BE2C (cell line): ENCODE measurements around the gene COL19A1.

Experiments used
- DNase-seq: peaks from one replicate; pipeline ENCODE4 v3.0.0-alpha.2; 2020
- H3K27me3 ChIP-seq: fragments of 250-450 bp; sonication (Bioruptor Pico); 2 replicates; pipeline ENCODE4 v1.5.1; 2020; ENCODE audit warnings: mild to moderate bottlenecking
- H3K36me3 ChIP-seq: fragments of 250-450 bp; sonication (Bioruptor Pico); 2 replicates; pipeline ENCODE4 v1.5.1; 2020; ENCODE audit warnings: mild to moderate bottlenecking
- H3K4me1 ChIP-seq: fragments of 250-450 bp; sonication (Bioruptor Pico); 2 replicates; pipeline ENCODE4 v1.5.1; 2020
- H3K4me3 ChIP-seq: 2 replicates; pipeline ENCODE4 v1.5.1; 2011; ENCODE audit warnings: low read depth, low read length
- H3K9me3 ChIP-seq: fragments of 250-450 bp; sonication (Bioruptor Pico); 2 replicates; pipeline ENCODE4 v1.5.1; 2020
- TF ChIP-seq, protein P1 (sequence below): IDR thresholded peaks from 2 replicates; pipeline ENCODE4 v1.5.1; 2012; ENCODE audit warnings: mild to moderate bottlenecking, low read depth, low read length

Gene COL19A1

GRCh38 chr6:70129341-70129740, 263.0 kb downstream of the COL19A1 start:
- Histone ChIP-seq H3K27me3 (no peaks in the 10 kb centered on the region), H3K36me3 (no peaks in the 10 kb centered on the region), H3K9me3 (no peaks in the 10 kb centered on the region), H3K4me3 (no peak overlapping the region), H3K4me1 (no peaks in the 10 kb centered on the region)
- TF ChIP-seq, protein P1, sequence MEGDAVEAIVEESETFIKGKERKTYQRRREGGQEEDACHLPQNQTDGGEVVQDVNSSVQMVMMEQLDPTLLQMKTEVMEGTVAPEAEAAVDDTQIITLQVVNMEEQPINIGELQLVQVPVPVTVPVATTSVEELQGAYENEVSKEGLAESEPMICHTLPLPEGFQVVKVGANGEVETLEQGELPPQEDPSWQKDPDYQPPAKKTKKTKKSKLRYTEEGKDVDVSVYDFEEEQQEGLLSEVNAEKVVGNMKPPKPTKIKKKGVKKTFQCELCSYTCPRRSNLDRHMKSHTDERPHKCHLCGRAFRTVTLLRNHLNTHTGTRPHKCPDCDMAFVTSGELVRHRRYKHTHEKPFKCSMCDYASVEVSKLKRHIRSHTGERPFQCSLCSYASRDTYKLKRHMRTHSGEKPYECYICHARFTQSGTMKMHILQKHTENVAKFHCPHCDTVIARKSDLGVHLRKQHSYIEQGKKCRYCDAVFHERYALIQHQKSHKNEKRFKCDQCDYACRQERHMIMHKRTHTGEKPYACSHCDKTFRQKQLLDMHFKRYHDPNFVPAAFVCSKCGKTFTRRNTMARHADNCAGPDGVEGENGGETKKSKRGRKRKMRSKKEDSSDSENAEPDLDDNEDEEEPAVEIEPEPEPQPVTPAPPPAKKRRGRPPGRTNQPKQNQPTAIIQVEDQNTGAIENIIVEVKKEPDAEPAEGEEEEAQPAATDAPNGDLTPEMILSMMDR: no peak
- no peak for DNase-seq

- TF ChIP-seq, protein P1: no peak
- no peak overlapping the region for H3K4me3 ChIP-seq
Observed at GRCh38 chr6:70130865-70131264, 264.5 kb downstream of the COL19A1 start.

DNA sequence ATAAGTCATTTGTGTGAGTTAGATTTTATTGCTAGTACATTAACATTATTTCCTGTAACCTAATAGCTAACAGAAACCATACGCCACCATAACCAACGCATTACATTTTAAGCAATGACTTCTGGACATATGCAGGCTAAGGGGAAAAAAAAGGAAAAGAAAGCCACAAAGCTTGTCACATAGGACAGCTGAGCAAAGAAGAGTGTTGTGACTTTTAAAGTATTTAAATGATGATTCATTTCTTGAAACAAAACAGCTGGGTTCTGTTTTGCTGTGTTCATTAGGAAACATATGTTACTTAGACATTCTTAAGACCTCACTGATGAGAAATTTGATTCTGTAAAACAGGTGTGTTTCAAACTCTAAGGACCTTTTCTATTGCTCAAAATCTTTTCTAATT, 265.2 kb downstream of the COL19A1 start:
- H3K27me3 ChIP-seq: no peaks in the 10 kb centered on the region
- H3K4me1 ChIP-seq: no peaks in the 10 kb centered on the region
- no peak overlapping the region for H3K4me3 ChIP-seq
- DNase-seq: no peak
- H3K9me3 ChIP-seq: no peaks in the 10 kb centered on the region
- TF ChIP-seq, protein P1: no peak
- no peaks in the 10 kb centered on the region for H3K36me3 ChIP-seq

More at GRCh38 chr6:70130865-70131264, 264.5 kb downstream of the COL19A1 start:
- Histone ChIP-seq H3K27me3 (no peaks in the 10 kb centered on the region), H3K4me1 (no peaks in the 10 kb centered on the region), H3K36me3 (no peaks in the 10 kb centered on the region), H3K9me3 (no peaks in the 10 kb centered on the region)
- DNase-seq: no peak

DNA sequence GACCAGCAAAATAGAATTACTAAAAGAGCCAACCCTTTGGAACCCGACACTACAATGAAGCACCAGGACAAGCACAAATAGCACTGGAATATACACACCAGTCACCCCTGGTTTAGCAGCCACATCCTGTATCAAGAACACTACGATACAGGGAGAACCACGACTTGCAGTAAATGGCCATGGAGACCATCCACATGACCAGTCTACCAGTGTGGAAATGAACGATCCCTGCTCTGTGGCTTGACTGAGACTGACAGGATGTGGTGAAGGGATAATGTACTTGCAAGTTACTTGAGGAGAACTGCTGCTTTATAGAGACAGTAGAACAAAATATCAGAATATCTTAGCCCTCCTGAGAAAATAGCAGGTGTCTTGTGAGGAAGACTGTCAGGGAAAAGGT, 266.9 kb downstream of the COL19A1 start:
- TF ChIP-seq, protein P1: no peak
- Histone ChIP-seq H3K36me3 (no peaks in the 10 kb centered on the region), H3K4me3 (no peak overlapping the region), H3K27me3 (no peaks in the 10 kb centered on the region), H3K9me3 (no peaks in the 10 kb centered on the region), H3K4me1 (no peaks in the 10 kb centered on the region)
- DNase-seq: no peak

DNA sequence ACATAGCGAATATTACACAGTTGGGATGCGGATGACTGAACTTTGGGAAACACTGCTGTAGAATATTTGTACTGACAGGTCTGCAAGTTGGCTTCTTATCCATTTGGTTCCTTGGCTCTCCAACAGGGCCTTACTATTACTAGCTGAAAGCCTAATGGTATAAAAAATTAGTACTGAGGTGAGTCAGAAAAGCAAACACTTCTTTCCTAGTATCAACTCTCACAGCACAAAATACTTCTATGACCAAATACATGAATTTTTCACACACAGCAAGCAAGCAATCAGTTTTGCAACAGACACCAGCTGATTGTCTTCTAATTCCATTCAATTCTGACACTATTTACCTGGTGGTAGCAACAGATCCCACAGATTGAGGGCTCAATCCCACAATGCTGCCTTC, 268.2 kb downstream of the COL19A1 start:
- H3K4me3 ChIP-seq: no peak overlapping the region
- no peaks in the 10 kb centered on the region for H3K27me3 ChIP-seq
- TF ChIP-seq, protein P1: no peak
- H3K9me3 ChIP-seq: no peaks in the 10 kb centered on the region
- DNase-seq: no peak
- H3K4me1 ChIP-seq: no peaks in the 10 kb centered on the region
- no peaks in the 10 kb centered on the region for H3K36me3 ChIP-seq

- no peak overlapping the region for H3K4me3 ChIP-seq
- no peaks in the 10 kb centered on the region for H3K27me3 ChIP-seq
- H3K4me1 ChIP-seq: peaks cover 2% of the 10 kb centered on the region; the same call in 1 of the 2 replicates
- H3K36me3 ChIP-seq: no peaks in the 10 kb centered on the region
- TF ChIP-seq, protein P1: no peak
- no peak for DNase-seq
- no peaks in the 10 kb centered on the region for H3K9me3 ChIP-seq
Observed at GRCh38 chr6:70135219-70136160, 269.1 kb downstream of the COL19A1 start.
